Transverse colon (tissue), 4 donors: Measurements from ENCODE around the gene C1orf226. TPM values are rescaled to one million over a fixed set of nuclear protein-coding genes. Genes with fewer than 3 reads are reported as not detected.
A peak's percentile ranks its signal among the peaks of the same experiment; 100 is the strongest.

Source experiments
- DNase-seq: peaks from one replicate; pipeline ENCODE4 v3.0.0-alpha.2; 2019
- H3K27ac ChIP-seq, 4 donors: fragments of 200-600 bp; sonication (generic); 2 replicates each; pipeline ENCODE4 v1.5.1; 2016 to 2018; ENCODE audit warnings: inconsistent platforms in 4 of 4
- H3K27me3 ChIP-seq: fragments of 200-600 bp; sonication (generic); 2 replicates; pipeline ENCODE4 v1.5.1; 2017; ENCODE audit warnings: inconsistent platforms
- H3K36me3 ChIP-seq, 4 donors: fragments of 200-600 bp; sonication (generic); 2 replicates each; pipeline ENCODE4 v1.5.1; 2017 to 2019; ENCODE audit warnings: inconsistent platforms in 4 of 4
- H3K4me1 ChIP-seq, 4 donors: fragments of 200-600 bp; sonication (generic); 2 replicates each; pipeline ENCODE4 v1.5.1; 2017 to 2020; ENCODE audit warnings: inconsistent platforms in 4 of 4
- H3K4me3 ChIP-seq, 4 donors: fragments of 200-600 bp; sonication (generic); 1 replicate in 1 of 4; 2 replicates in 3 of 4; pipeline versions ENCODE4 v1.5.1 to v1.6.1; 2017 to 2019; ENCODE audit warnings: inconsistent platforms in 4 of 4
- H3K9me3 ChIP-seq, 2 donors: fragments of 200-600 bp; sonication (generic); 2 replicates each; pipeline ENCODE4 v1.5.1; 2017 to 2019; ENCODE audit warnings: inconsistent platforms in 2 of 2
- EP300 ChIP-seq: sonication (generic); formaldehyde crosslinking; IDR thresholded peaks from one replicate; pipeline ENCODE4 v1.6.1; 2017; ENCODE audit warnings: antibody characterized with exemption, low read depth
- POLR2A ChIP-seq: fragments of 450-650 bp; IDR thresholded peaks from one replicate; pipeline ENCODE4 v1.6.1; 2016; ENCODE audit warnings: antibody characterized with exemption, mild to moderate bottlenecking, moderate library complexity
- POLR2AphosphoS5 ChIP-seq, 3 donors: sonication (generic); formaldehyde crosslinking; IDR thresholded peaks; one replicate each; pipeline ENCODE4 v1.6.1; 2016; ENCODE audit warnings: antibody characterized with exemption in 3 of 3
- WGBS, 2 donors: methylation state at CpG; one replicate each; pipeline ENCODE4 v1.1.5; 2018; ENCODE audit warnings: low coverage in 1 of 2; 5-methylcytosine and 5-hydroxymethylcytosine counted together
- in situ Hi-C, 4 donors: fragments of 200-750 bp; cut with MboI; loops; one replicate each; pipeline versions ENCODE4 v1.15.0 to v1.15.1; 2017; ENCODE audit warnings: low sequenced_read_pairs in 3 of 4, low pct_ligation_motif_present in 1 of 4, low pct_unique_long_range_greater_than_20kb in 1 of 4
- intact Hi-C: fragments of 100-400 bp; cut with DNase I; formaldehyde crosslinking; loops from one replicate; pipeline ENCODE4 v1.15.1; 2023; ENCODE audit warnings: low total_unique reads
- total RNA-seq, 4 donors: library from RNA; depleted of rRNA; stranded (reverse); fragments of >200 nt; gene quantifications; one replicate each; pipeline ENCODE4 v1.1.0, GENCODE V29; 2016
- TF ChIP-seq, protein P1 (sequence below), 5 experiments: fragments of 200-600 bp in 3 of 5; fragments of 450-650 bp in 2 of 5; sonication (generic) in 3 of 5; IDR thresholded peaks; 1 replicate in 2 of 5; 2 replicates in 3 of 5; pipeline ENCODE4 v1.5.1; 2016 to 2017; ENCODE audit warnings: antibody characterized with exemption in 5 of 5, inconsistent platforms in 3 of 5, mild to moderate bottlenecking in 2 of 5, moderate library complexity in 1 of 5

The C1orf226 gene
- total RNA-seq, 4 donors from 2014 or later = 13.1 to 20.3 (median 16.7) TPM

DNA sequence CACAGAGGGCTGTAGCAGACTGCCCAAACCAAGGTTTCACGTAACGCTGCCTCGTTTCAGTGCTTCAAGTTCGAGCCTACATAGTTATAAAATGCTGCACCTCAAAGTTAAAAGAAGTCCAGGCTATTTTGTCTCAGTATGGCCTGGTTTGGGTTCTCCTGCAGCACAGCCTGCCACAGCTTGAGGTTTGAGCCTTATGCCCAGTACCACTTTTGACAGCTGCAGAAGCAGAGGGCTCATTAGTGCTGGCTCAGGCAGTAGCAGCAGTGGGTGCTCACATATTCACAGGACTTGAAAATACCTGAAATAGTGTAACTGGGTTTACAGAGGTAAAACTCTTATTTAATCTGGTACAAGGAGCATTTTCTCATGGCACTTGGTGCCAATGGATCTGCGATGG, 20.2 kb upstream of the C1orf226 start:
- no peaks in the 10 kb centered on the region for H3K9me3 ChIP-seq
- WGBS, 2 donors = 80 to 91% methylated on average over 5 of the region's 5 CpGs
- intact Hi-C loops (no loop called here), in situ Hi-C loops (no loop called here)
- H3K36me3 ChIP-seq = no peaks in the 10 kb centered on the region
- TF ChIP-seq, protein P1, sequence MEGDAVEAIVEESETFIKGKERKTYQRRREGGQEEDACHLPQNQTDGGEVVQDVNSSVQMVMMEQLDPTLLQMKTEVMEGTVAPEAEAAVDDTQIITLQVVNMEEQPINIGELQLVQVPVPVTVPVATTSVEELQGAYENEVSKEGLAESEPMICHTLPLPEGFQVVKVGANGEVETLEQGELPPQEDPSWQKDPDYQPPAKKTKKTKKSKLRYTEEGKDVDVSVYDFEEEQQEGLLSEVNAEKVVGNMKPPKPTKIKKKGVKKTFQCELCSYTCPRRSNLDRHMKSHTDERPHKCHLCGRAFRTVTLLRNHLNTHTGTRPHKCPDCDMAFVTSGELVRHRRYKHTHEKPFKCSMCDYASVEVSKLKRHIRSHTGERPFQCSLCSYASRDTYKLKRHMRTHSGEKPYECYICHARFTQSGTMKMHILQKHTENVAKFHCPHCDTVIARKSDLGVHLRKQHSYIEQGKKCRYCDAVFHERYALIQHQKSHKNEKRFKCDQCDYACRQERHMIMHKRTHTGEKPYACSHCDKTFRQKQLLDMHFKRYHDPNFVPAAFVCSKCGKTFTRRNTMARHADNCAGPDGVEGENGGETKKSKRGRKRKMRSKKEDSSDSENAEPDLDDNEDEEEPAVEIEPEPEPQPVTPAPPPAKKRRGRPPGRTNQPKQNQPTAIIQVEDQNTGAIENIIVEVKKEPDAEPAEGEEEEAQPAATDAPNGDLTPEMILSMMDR (IDR thresholded peaks at IDR 0.05) = no peak
- no peak for DNase-seq
- peak overlapping the region in 2 of 4 donors; percentile 19 to 56 for H3K27ac ChIP-seq
- H3K27me3 ChIP-seq = no peaks in the 10 kb centered on the region
- peaks cover 0 to 7% (median 0%) of the 10 kb centered on the region in 4 donors for H3K4me1 ChIP-seq
- H3K4me3 ChIP-seq = no peak overlapping the region

DNA sequence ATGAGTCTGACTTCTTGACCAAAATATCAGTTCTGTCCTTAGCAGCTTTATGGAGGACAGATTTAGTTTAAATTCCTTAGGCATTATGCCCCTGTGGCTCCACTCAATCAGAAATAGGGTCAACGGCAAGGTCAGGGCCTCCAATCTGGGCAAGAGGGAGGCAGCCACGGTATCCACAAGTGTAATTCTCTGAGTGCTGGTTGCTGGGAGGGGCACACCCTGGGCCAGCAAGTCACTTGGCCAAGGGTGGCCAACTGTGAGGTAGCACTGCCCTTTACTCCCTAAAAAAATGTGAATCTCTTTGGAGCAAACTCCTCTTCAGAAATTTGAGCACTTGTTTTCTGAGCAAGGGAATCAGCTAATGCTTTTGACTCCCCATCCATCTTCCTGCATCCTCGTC, 17.7 kb upstream of the C1orf226 start:
- no peaks in the 10 kb centered on the region for H3K36me3 ChIP-seq
- WGBS, 2 donors = 71 to 84% methylated on average over 2 to 3 of the region's 3 CpGs
- no peak for TF ChIP-seq EP300
- TF ChIP-seq, protein P1 (IDR thresholded peaks at IDR 0.05) = no peak
- no peak for TF ChIP-seq POLR2A
- no peak for TF ChIP-seq POLR2AphosphoS5 (IDR thresholded peaks at IDR 0.05)
- H3K9me3 ChIP-seq = no peaks in the 10 kb centered on the region
- no peak overlapping the region for H3K4me3 ChIP-seq
- intact Hi-C loops = no loop called here
- DNase-seq = no peak
- H3K27ac ChIP-seq = no peak overlapping the region
- no peaks in the 10 kb centered on the region for H3K27me3 ChIP-seq
- H3K4me1 ChIP-seq = peaks cover 0 to 21% (median 2%) of the 10 kb centered on the region in 4 donors
- in situ Hi-C loops = no loop called here

DNA sequence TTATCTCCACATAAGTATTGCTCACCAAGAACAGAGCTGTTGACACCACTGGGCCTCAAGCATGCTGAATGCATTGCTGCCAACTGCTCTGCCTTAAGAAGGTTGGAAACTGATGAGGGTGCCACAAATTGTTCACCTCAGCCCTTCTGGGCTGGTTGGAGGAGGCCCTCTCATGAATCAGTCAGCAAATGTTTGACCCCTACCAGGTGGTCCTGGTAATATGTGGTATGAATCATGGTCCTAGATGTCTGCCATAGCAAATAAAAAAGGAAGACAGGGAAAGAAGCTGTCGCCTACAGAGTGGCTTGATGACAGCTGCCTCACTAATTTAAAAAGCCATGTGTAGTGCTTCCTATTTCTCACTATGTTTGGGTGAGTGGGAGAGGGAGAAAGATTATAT, 17.0 kb upstream of the C1orf226 start:
- Histone ChIP-seq H3K27me3 (no peaks in the 10 kb centered on the region), H3K36me3 (no peaks in the 10 kb centered on the region), H3K4me3 (no peak overlapping the region), H3K27ac (no peak overlapping the region), H3K4me1 (peaks cover 3 to 28% (median 9%) of the 10 kb centered on the region in 4 donors), H3K9me3 (no peaks in the 10 kb centered on the region)
- TF ChIP-seq, protein P1 (IDR thresholded peaks at IDR 0.05) = no peak
- TF ChIP-seq EP300 (no peak), POLR2AphosphoS5 (IDR thresholded peaks at IDR 0.05) (no peak), POLR2A (no peak)
- intact Hi-C loops = no loop called here
- in situ Hi-C loops = no loop called here
- WGBS, 2 donors = 72% methylated on average over 1 of the region's 1 CpG; no CpG with 5 or more reads in 1 of the 2 donors
- no peak for DNase-seq

DNA sequence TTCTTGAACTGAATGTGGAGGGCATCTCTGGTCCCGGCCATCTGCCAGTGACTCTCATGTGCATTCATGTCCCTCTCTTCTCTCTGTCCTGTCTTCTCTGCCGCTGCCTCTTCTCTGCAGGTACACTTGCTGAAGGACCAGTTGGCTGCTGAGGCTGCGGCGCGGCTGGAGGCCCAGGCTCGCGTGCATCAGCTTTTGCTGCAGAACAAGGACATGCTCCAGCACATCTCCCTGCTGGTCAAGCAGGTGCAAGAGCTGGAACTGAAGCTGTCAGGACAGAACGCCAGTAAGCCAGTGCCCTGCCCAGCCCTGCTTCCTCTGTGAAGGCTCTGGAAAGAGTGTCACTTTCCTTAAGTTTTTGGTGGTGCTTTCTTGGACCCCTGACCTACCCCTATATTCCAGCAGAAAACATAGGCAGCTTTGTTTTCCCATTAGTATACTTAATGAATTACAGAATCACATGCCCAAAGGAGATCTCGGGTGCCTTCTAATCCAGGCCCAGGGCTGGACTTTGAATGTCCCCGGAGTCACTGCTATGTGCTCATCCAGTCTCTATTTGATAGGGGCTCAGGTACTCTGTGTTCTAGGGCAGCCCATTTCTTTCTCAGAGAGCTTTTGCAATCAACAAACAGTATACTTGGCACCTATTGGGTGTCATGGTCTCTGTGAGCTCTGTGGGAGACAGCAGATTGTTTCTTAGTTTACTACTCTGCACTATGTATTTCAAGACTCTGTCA, 16.1 kb upstream of the C1orf226 start:
- TF ChIP-seq POLR2AphosphoS5 (IDR thresholded peaks at IDR 0.05) (no peak), POLR2A (no peak), EP300 (no peak)
- TF ChIP-seq, protein P1 (IDR thresholded peaks at IDR 0.05) = no peak
- H3K4me1 ChIP-seq = peaks cover 12 to 34% (median 16%) of the 10 kb centered on the region in 4 donors
- no peak overlapping the region for H3K4me3 ChIP-seq
- WGBS, 2 donors = 92 to 94% methylated on average over 2 to 10 of the region's 10 CpGs
- in situ Hi-C loops = no loop called here
- no peaks in the 10 kb centered on the region for H3K9me3 ChIP-seq
- no peak for DNase-seq
- intact Hi-C loops = no loop called here
- H3K27ac ChIP-seq = no peak overlapping the region
- H3K36me3 ChIP-seq = no peaks in the 10 kb centered on the region
- H3K27me3 ChIP-seq = no peaks in the 10 kb centered on the region
